MM.1S (cell line): ENCODE data around the gene PPP1R3E.

ENCODE experiments used
- DNase-seq: peaks from one replicate; pipeline ENCODE4 v3.0.0-alpha.2; 2015
- H2AFZ ChIP-seq: fragments of 300-600 bp; sonication (generic); 2 replicates; pipeline ENCODE4 v1.6.0; 2016; ENCODE audit warnings: antibody characterized with exemption, low read length
- H3F3A ChIP-seq: fragments of 300-600 bp; sonication (generic); 2 replicates; pipeline ENCODE4 v1.6.1; 2016; ENCODE audit warnings: mild to moderate bottlenecking, antibody characterized with exemption, low read length, moderate library complexity, mixed read lengths; ENCODE audit not compliant: insufficient read depth
- H3K27ac ChIP-seq: fragments of 300-600 bp; sonication (generic); 2 replicates; pipeline ENCODE4 v1.5.1; 2016; ENCODE audit warnings: mild to moderate bottlenecking, low read length
- H3K27me3 ChIP-seq: fragments of 300-600 bp; sonication (generic); replicated peaks from 2 replicates; pipeline ENCODE4 v1.6.0; 2016; ENCODE audit warnings: low read length; ENCODE audit not compliant: insufficient read depth
- H3K36me3 ChIP-seq: fragments of 300-600 bp; sonication (generic); replicated peaks from 2 replicates; pipeline ENCODE4 v1.6.1; 2016; ENCODE audit warnings: mild to moderate bottlenecking, low read length, mixed read lengths; ENCODE audit not compliant: insufficient read depth
- H3K4me1 ChIP-seq: fragments of 300-600 bp; sonication (generic); 2 replicates; pipeline ENCODE4 v1.6.1; 2016; ENCODE audit warnings: low read length, mixed read lengths
- H3K4me2 ChIP-seq: fragments of 300-600 bp; sonication (generic); 2 replicates; pipeline ENCODE4 v1.6.0; 2016; ENCODE audit warnings: low read depth, low read length
- H3K4me3 ChIP-seq: fragments of 300-600 bp; sonication (generic); 2 replicates; pipeline ENCODE4 v1.5.1; 2016; ENCODE audit warnings: low read length, mixed read lengths
- H3K79me2 ChIP-seq: fragments of 300-600 bp; sonication (generic); 2 replicates; pipeline ENCODE4 v1.6.1; 2016; ENCODE audit warnings: mixed run types, low read length, mixed read lengths
- H3K9ac ChIP-seq: fragments of 300-600 bp; sonication (generic); 2 replicates; pipeline ENCODE4 v1.6.1; 2016; ENCODE audit warnings: low read length, mixed read lengths
- H3K9me2 ChIP-seq: fragments of 300-600 bp; sonication (generic); replicated peaks from 2 replicates; pipeline ENCODE4 v1.6.1; 2016; ENCODE audit warnings: mild to moderate bottlenecking, low read length, mixed read lengths; ENCODE audit not compliant: insufficient read depth
- H3K9me3 ChIP-seq: fragments of 300-600 bp; sonication (generic); replicated peaks from 2 replicates; pipeline ENCODE4 v1.6.1; 2016; ENCODE audit warnings: mild to moderate bottlenecking, low read length, mixed read lengths; ENCODE audit not compliant: insufficient read depth
- H4K20me1 ChIP-seq: fragments of 300-600 bp; sonication (generic); 2 replicates; pipeline ENCODE4 v1.6.1; 2016; ENCODE audit warnings: mild to moderate bottlenecking, low read length, moderate library complexity, mixed read lengths; ENCODE audit not compliant: insufficient read depth
- CTCF ChIP-seq: fragments of 300-600 bp; sonication (generic); IDR thresholded peaks from 2 replicates; pipeline ENCODE4 v1.5.1; 2016; ENCODE audit warnings: antibody characterized with exemption, low read length, mixed read lengths
- EZH2 ChIP-seq: fragments of 300-600 bp; sonication (generic); optimal IDR thresholded peaks from 2 replicates; pipeline ENCODE3; 2017; ENCODE audit warnings: low read depth, mild to moderate bottlenecking, antibody characterized with exemption, low read length, mixed read lengths
- EZH2phosphoT487 ChIP-seq: fragments of 300-600 bp; sonication (generic); IDR thresholded peaks from 2 replicates; pipeline ENCODE4 v1.6.1; 2018; ENCODE audit warnings: antibody characterized with exemption, low read length

The PPP1R3E gene

GRCh38 chr14:23294734-23295561, 7.7 kb downstream of the PPP1R3E start:
- Histone ChIP-seq H3K36me3 (no peaks in the 10 kb centered on the region), H3K27ac (no peak overlapping the region), H3K4me3 (no peak overlapping the region), H4K20me1 (no peaks in the 10 kb centered on the region), H3K4me2 (no peak overlapping the region), H3K27me3 (no peaks in the 10 kb centered on the region), H3K9me2 (no peaks in the 10 kb centered on the region), H3K9me3 (no peaks in the 10 kb centered on the region), H3K4me1 (no peaks in the 10 kb centered on the region), H3K79me2 (no peaks in the 10 kb centered on the region; the same call in 1 of the 2 replicates), H2AFZ (no peak overlapping the region), H3K9ac (no peak overlapping the region), H3F3A (no peaks in the 10 kb centered on the region)
- DNase-seq: peak; percentile 24
- TF ChIP-seq EZH2: no peak
- TF ChIP-seq EZH2phosphoT487: no peak
- peak; percentile 57 for TF ChIP-seq CTCF

- no peaks in the 10 kb centered on the region for H3K9me3 ChIP-seq
- peak overlapping the region; percentile 86 for H3K4me3 ChIP-seq
- H3K9ac ChIP-seq: peak overlapping the region; percentile 67; the same call in 1 of the 2 replicates
- no peaks in the 10 kb centered on the region for H4K20me1 ChIP-seq
- H3K79me2 ChIP-seq: peaks cover 19% of the 10 kb centered on the region
- no peaks in the 10 kb centered on the region for H3K9me2 ChIP-seq
- H3K4me2 ChIP-seq: peak overlapping the region; percentile 76
- peak overlapping the region; percentile 65; the same call in 1 of the 2 replicates for H2AFZ ChIP-seq
- no peak for DNase-seq
- TF ChIP-seq EZH2 (no peak), CTCF (no peak), EZH2phosphoT487 (no peak)
- peaks cover 6% of the 10 kb centered on the region for H3F3A ChIP-seq
- no peaks in the 10 kb centered on the region for H3K36me3 ChIP-seq
- no peaks in the 10 kb centered on the region; the same call in 1 of the 2 replicates for H3K4me1 ChIP-seq
- H3K27me3 ChIP-seq: no peaks in the 10 kb centered on the region
- H3K27ac ChIP-seq: peak overlapping the region; percentile 59; the same call in 1 of the 2 replicates
These were observed 15.7 kb downstream of the PPP1R3E start for GRCh38 chr14:23286902-23287479.

GRCh38 chr14:23286020-23286901, 16.4 kb downstream of the PPP1R3E start, which contains the start of gene HOMEZ:
HOMEZ (minus strand) TSS chr14:23286132; CDS start chr14:23285952, 180 bp downstream.
- H3K27me3 ChIP-seq: no peaks in the 10 kb centered on the region

More at GRCh38 chr14:23286020-23286901, 16.4 kb downstream of the PPP1R3E start, which contains the start of gene HOMEZ:
- no peaks in the 10 kb centered on the region for H4K20me1 ChIP-seq
- H3K9me3 ChIP-seq: no peaks in the 10 kb centered on the region
- H3K79me2 ChIP-seq: peaks cover 19% of the 10 kb centered on the region
- peak within 1 kb of the TSS; percentile 76 for H3K4me2 ChIP-seq
- DNase-seq: peak; percentile 91
- peak within 1 kb of the TSS; percentile 59; the same call in 1 of the 2 replicates for H3K27ac ChIP-seq
- H3K4me3 ChIP-seq: peak within 1 kb of the TSS; percentile 86
- H3F3A ChIP-seq: peaks cover 6% of the 10 kb centered on the region
- no peak for TF ChIP-seq EZH2phosphoT487
- TF ChIP-seq CTCF: no peak
- TF ChIP-seq EZH2: no peak
- H3K4me1 ChIP-seq: no peaks in the 10 kb centered on the region; the same call in 1 of the 2 replicates
- H2AFZ ChIP-seq: peak within 1 kb of the TSS; percentile 65
- no peaks in the 10 kb centered on the region for H3K36me3 ChIP-seq
- H3K9ac ChIP-seq: peak within 1 kb of the TSS; percentile 72
- H3K9me2 ChIP-seq: no peaks in the 10 kb centered on the region
